Vagina (tissue), 2 donors: ENCODE results near the gene AHDC1. TPM values are rescaled to one million over a fixed set of nuclear protein-coding genes. Genes with fewer than 3 reads are reported as not detected.
A peak's percentile ranks its signal among the peaks of the same experiment; 100 is the strongest.
"Not testable (repeated sequence)": the region's sequence is repeated elsewhere in the genome, so short reads cannot be mapped to it uniquely, and the experiment has no call there.

Experiments
- DNase-seq, 2 donors: peaks; one replicate each; pipeline ENCODE4 v3.0.0-alpha.2; 2017; ENCODE audit errors: extremely low spot score in 2 of 2
- H3K27ac ChIP-seq: fragments of 200-600 bp; sonication (generic); one replicate; pipeline ENCODE4 v1.5.1; 2019
- H3K27me3 ChIP-seq: fragments of 200-600 bp; sonication (generic); one replicate; pipeline ENCODE4 v1.5.1; 2019
- H3K36me3 ChIP-seq, 2 donors: fragments of 200-600 bp; sonication (generic); one replicate each; pipeline ENCODE4 v1.5.1; 2017 to 2019
- H3K4me1 ChIP-seq: fragments of 200-600 bp; sonication (generic); one replicate; pipeline ENCODE4 v1.5.1; 2019
- H3K4me3 ChIP-seq, 2 donors: fragments of 200-600 bp; sonication (generic); 1 replicate in 1 of 2; 2 replicates in 1 of 2; pipeline ENCODE4 v1.5.1; 2016 to 2019
- H3K9me3 ChIP-seq: fragments of 200-600 bp; sonication (generic); one replicate; pipeline ENCODE4 v1.5.1; 2019
- POLR2A ChIP-seq, 2 donors: fragments of 450-650 bp; IDR thresholded peaks; one replicate each; pipeline ENCODE4 v1.6.1; 2017; ENCODE audit warnings: antibody characterized with exemption in 2 of 2, mild to moderate bottlenecking in 2 of 2, moderate library complexity in 2 of 2
- POLR2AphosphoS5 ChIP-seq, 2 donors: sonication (generic); formaldehyde crosslinking; IDR thresholded peaks; one replicate each; pipeline ENCODE4 v1.9.0; 2017; ENCODE audit warnings: antibody characterized with exemption in 2 of 2, mild to moderate bottlenecking in 2 of 2, low read depth in 1 of 2; ENCODE audit not compliant: insufficient read depth in 1 of 2
- intact Hi-C: fragments of 100-400 bp; cut with DNase I; formaldehyde crosslinking; loops from one replicate; pipeline ENCODE4 v1.15.1; 2023
- total RNA-seq: library from RNA; depleted of rRNA; stranded (reverse); fragments of >200 nt; gene quantifications from one replicate; pipeline ENCODE4 v1.2.3, GENCODE V29; 2016
- TF ChIP-seq, protein P1 (sequence below), 3 experiments: fragments of 450-650 bp in 2 of 3; fragments of 200-600 bp in 1 of 3; sonication (generic) in 1 of 3; IDR thresholded peaks; one replicate each; pipeline ENCODE4 v1.5.1; 2017 to 2019; ENCODE audit warnings: antibody characterized with exemption in 3 of 3, mild to moderate bottlenecking in 2 of 3, moderate library complexity in 2 of 3

AHDC1 gene
- total RNA-seq, 1 donor from 2014 or later: 62.4 TPM

- H3K9me3 ChIP-seq: no peaks in the 10 kb centered on the region
Measured at GRCh38 chr1:27542463-27543273, 61.3 kb downstream of the AHDC1 start.

GRCh38 chr1:27539901-27540861 is 63.8 kb downstream of the AHDC1 start:
- intact Hi-C loops: no loop called here
- DNase-seq: no peak
- peaks cover 98% of the 10 kb centered on the region for H3K4me1 ChIP-seq

More at GRCh38 chr1:27542463-27543273, 61.3 kb downstream of the AHDC1 start:
- intact Hi-C loops: no loop called here
- H3K27me3 ChIP-seq: no peaks in the 10 kb centered on the region
- H3K4me1 ChIP-seq: peaks cover 97% of the 10 kb centered on the region
- H3K27ac ChIP-seq: peak overlapping the region; percentile 99
- TF ChIP-seq POLR2AphosphoS5 (IDR thresholded peaks at IDR 0.05; ENCODE audit: insufficient read depth in 1 of 2, low read depth in 1 of 2) (peak; percentile 67 to 75), POLR2A (IDR thresholded peaks at IDR 0.05) (no peak)
- TF ChIP-seq, protein P1, sequence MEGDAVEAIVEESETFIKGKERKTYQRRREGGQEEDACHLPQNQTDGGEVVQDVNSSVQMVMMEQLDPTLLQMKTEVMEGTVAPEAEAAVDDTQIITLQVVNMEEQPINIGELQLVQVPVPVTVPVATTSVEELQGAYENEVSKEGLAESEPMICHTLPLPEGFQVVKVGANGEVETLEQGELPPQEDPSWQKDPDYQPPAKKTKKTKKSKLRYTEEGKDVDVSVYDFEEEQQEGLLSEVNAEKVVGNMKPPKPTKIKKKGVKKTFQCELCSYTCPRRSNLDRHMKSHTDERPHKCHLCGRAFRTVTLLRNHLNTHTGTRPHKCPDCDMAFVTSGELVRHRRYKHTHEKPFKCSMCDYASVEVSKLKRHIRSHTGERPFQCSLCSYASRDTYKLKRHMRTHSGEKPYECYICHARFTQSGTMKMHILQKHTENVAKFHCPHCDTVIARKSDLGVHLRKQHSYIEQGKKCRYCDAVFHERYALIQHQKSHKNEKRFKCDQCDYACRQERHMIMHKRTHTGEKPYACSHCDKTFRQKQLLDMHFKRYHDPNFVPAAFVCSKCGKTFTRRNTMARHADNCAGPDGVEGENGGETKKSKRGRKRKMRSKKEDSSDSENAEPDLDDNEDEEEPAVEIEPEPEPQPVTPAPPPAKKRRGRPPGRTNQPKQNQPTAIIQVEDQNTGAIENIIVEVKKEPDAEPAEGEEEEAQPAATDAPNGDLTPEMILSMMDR (IDR thresholded peaks at IDR 0.05): no peak
- H3K36me3 ChIP-seq: peaks cover 0 to 13% of the 10 kb centered on the region in 2 donors
- H3K4me3 ChIP-seq: no peak overlapping the region
- no peak for DNase-seq

DNA sequence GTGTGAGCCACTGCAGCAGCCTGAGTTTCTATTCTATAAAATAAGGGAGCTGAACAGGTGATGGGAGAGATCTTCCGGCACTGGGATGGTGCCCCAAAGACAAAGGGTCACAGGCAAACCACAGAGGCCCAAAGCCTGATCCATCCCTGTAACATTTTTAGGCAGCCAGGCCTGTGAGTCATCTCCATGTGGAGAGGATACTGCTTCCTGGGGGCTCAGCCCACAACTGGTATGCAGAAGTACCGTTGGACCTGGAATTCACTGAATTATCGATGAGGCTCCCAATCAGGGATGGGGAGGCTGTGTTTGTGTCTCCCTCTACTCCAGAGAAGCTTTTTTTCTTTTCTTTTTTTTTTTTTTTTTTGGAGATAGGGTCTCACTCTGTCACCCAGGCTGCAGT is 65.2 kb downstream of the AHDC1 start:
- intact Hi-C loops: no loop called here
- Histone ChIP-seq H3K27me3 (no peaks in the 10 kb centered on the region), H3K4me3 (no peak overlapping the region), H3K4me1 (peaks cover 87% of the 10 kb centered on the region), H3K27ac (peak overlapping the region; percentile 99), H3K36me3 (peaks cover 0 to 2% of the 10 kb centered on the region in 2 donors), H3K9me3 (no peaks in the 10 kb centered on the region)
- TF ChIP-seq, protein P1 (IDR thresholded peaks at IDR 0.05): no peak
- TF ChIP-seq POLR2A (IDR thresholded peaks at IDR 0.05) (no peak), POLR2AphosphoS5 (IDR thresholded peaks at IDR 0.05; ENCODE audit: insufficient read depth in 1 of 2, low read depth in 1 of 2) (no peak)
- no peak for DNase-seq

More at GRCh38 chr1:27539901-27540861, 63.8 kb downstream of the AHDC1 start:
- H3K27me3 ChIP-seq: no peaks in the 10 kb centered on the region
- no peak overlapping the region for H3K4me3 ChIP-seq
- no peaks in the 10 kb centered on the region for H3K36me3 ChIP-seq
- peak overlapping the region; percentile 99 for H3K27ac ChIP-seq
- TF ChIP-seq, protein P1 (IDR thresholded peaks at IDR 0.05): no peak
- no peak for TF ChIP-seq POLR2A (IDR thresholded peaks at IDR 0.05)
- TF ChIP-seq POLR2AphosphoS5 (IDR thresholded peaks at IDR 0.05; ENCODE audit: insufficient read depth in 1 of 2, low read depth in 1 of 2): peak in 1 of 2 donors; percentile 42
- H3K9me3 ChIP-seq: no peaks in the 10 kb centered on the region

DNA sequence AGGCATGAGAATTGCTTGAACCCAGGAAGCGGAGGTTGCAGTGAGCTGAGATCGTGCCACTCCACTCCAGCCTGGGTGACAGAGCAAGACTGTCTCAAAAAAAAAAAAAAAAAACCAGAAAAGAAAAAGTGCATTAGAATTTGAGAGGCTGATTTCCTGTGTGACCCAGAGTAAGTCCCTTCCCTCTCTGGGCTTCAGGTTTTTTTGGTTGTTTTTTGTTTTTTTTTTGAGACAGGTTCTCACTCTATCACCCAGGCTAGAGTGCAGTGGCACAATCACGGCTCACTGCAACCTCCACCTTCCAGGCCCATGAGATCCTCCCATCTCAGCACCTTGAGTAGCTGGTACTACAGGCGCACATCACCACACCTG is 65.7 kb downstream of the AHDC1 start:
- DNase-seq, H3K36me3 ChIP-seq, H3K9me3 ChIP-seq, H3K27me3 ChIP-seq, intact Hi-C loops, H3K4me3 ChIP-seq: not testable (repeated sequence)
- H3K27ac ChIP-seq: peak overlapping the region; percentile 99
- peaks cover 82% of the 10 kb centered on the region for H3K4me1 ChIP-seq

DNA sequence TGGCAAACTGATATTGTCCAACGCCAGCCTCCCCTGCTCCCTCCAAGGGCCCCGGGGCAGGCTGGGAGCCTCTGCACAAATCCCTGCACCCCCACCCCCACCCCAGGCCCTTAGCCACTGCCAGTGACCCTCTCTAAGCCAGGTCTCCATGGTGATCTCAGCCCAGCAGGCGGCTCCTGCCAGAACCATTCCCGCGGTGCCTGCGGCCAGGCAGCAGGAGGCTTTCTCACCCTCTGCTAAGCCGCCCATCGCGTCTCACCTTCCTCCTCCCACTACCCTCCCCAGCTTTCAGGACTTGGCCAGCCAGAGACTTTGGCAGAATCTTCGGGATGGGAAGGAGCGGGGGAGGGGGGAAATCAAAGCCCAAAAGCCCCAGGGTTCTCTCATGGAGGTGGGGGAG is 67.2 kb downstream of the AHDC1 start:
- no peak for DNase-seq
- TF ChIP-seq, protein P1 (IDR thresholded peaks at IDR 0.05): no peak
- TF ChIP-seq POLR2A (IDR thresholded peaks at IDR 0.05) (no peak), POLR2AphosphoS5 (IDR thresholded peaks at IDR 0.05; ENCODE audit: insufficient read depth in 1 of 2, low read depth in 1 of 2) (peak in 1 of 2 donors; percentile 20)

More for the DNA sequence above, 67.2 kb downstream of the AHDC1 start:
- Histone ChIP-seq H3K36me3 (peaks cover 0 to 10% of the 10 kb centered on the region in 2 donors), H3K4me3 (no peak overlapping the region), H3K4me1 (peaks cover 66% of the 10 kb centered on the region), H3K27me3 (no peaks in the 10 kb centered on the region), H3K27ac (peak overlapping the region; percentile 99), H3K9me3 (no peaks in the 10 kb centered on the region)
- intact Hi-C loops: no loop called here
